GM19455 (cell line): Measurements from ENCODE around the gene CARD10.

ENCODE experiments used
- ATAC-seq: cut with Tn5 transposase; IDR thresholded peaks from one replicate; pipeline ENCODE4 v1.9.1; 2021; ENCODE audit not compliant: unreplicated experiment

The CARD10 gene, protein sequence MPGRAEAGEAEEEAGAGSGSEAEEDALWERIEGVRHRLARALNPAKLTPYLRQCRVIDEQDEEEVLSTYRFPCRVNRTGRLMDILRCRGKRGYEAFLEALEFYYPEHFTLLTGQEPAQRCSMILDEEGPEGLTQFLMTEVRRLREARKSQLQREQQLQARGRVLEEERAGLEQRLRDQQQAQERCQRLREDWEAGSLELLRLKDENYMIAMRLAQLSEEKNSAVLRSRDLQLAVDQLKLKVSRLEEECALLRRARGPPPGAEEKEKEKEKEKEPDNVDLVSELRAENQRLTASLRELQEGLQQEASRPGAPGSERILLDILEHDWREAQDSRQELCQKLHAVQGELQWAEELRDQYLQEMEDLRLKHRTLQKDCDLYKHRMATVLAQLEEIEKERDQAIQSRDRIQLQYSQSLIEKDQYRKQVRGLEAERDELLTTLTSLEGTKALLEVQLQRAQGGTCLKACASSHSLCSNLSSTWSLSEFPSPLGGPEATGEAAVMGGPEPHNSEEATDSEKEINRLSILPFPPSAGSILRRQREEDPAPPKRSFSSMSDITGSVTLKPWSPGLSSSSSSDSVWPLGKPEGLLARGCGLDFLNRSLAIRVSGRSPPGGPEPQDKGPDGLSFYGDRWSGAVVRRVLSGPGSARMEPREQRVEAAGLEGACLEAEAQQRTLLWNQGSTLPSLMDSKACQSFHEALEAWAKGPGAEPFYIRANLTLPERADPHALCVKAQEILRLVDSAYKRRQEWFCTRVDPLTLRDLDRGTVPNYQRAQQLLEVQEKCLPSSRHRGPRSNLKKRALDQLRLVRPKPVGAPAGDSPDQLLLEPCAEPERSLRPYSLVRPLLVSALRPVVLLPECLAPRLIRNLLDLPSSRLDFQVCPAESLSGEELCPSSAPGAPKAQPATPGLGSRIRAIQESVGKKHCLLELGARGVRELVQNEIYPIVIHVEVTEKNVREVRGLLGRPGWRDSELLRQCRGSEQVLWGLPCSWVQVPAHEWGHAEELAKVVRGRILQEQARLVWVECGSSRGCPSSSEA

DNA sequence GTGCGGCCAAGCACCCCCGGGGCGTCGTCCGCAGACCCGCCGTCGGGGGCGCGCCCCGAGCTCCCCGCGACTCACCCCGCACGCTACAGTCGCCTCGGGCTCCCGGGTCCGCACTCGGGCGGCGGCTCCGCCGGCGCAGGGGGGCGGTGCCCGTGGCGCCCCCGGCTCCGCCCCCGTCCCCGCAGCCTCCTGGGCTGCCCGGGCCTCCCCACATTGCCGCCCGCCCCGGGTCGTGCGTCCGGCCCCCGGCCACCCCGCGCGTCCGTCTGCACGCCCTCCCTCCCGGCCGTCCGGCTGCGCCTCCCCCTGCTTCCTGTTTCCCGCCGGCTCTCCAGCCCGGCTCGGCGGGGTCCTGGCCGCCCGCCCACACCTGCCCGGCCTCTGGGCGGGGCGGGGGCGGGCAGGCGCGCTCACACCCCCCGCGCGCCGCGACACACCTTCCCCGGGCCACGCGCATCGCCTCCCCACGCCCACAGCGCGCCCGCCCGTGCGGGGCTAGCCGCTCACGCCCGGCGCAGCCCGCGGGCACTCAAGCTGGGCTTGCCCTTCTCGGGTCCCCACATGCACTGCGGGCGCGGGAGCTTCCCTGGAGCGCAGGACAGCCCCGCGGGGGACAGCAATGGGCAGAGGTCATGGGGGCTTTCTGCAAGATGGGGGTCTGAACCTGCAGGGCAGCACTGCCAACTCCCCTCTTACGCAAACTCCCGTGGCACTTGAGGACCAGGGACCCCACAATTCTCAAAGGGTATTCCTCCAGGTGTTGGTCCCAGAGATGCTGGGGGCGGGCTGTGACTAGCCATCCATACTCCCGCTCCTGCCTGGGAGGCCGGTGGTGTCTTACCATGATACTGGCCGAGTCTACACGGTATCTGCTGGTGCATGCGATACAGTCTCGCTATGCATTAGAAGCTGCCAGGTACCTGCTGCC lies at the start of gene CARD10:
CARD10 (minus strand) TSS at position 148 of the 928 bp plus-strand sequence. CDS start 215 bp downstream, outside the sequence.
- no peak for ATAC-seq

DNA sequence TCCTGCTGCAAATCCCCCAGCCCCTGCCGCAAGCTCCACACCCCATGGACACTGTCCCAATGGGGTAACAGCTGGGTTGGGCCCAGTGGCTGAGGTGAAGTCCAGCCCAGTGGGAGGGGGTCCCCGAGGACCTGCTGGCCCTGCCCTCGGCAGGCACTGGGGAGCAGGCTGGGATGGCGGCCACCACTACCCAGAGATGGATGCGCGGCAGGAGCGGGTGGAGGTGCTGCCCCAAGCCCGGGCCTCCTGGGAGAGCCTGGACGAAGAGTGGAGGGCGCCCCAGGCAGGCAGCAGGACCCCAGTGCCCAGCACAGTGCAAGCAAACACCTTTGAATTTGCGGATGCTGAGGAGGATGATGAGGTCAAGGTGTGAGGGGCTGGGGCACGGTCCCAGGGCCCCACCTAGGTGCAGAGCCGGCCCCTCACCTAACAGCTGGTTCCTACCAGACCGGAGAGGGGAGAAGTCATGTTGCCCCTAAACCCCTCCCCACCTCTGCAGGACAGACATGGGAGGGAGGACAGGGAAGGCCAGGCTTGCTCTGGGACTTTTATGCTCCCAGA lies 49.3 kb upstream of the CARD10 start:
- no peak for ATAC-seq

DNA sequence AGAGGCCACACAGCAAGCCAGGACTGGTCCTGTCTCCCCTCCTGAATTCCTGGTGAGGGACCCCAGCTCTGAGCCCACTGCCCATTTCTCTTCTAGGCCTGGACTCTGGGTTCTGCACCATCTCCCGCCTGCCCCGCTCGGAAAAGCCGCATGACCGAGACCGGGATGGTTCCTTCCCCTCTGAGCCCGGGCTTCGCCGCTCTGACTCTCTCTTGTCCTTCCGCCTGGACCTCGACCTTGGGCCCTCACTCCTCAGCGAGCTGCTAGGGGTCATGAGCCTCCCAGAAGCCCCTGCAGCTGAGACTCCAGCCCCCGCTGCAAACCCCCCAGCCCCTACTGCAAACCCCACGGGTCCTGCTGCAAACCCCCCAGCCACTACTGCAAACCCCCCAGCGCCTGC lies 48.8 kb upstream of the CARD10 start:
- no peak for ATAC-seq

DNA sequence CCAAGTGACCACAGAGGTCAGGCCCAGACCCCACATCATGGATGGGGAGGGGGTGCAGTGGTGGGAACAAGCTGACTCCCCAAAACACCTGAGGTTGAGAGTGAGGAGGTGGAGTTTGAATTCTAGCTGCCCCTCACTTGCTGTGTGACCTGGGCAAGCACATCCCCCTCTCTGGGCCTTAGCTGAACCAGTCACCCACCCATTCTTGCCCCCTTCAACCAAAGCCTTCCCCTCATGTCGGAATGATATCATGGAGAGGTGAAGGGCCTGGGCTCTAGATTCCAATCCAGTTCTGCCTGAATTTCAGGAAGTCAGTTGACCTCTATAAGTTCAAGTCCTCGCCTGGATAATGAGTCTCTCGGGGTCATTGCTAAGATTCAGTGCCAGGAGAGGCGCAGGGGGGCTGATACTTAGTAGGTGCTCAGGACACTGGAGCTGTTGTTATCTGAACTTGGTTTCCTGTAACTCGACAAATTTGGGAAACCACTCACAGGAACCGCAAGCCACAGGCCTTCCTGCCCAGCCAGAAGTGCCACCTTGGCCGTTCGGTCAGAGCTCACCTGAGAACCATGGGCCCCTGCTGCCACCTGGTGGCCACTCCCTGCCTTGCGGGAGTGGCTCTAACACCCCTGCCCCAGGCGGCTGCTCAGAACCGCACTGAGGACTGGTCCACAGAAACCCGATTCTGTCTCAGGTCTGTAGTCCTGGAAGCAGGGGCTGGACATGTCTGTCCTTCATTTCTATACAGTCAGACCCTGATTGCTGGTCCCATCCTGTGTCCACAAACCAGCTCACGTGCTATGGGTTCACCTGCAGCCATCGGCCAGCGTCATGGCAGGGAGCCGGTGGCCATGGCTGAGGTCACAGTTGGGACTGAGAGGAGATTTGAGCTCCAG lies 47.9 kb upstream of the CARD10 start:
- ATAC-seq = no peak

DNA sequence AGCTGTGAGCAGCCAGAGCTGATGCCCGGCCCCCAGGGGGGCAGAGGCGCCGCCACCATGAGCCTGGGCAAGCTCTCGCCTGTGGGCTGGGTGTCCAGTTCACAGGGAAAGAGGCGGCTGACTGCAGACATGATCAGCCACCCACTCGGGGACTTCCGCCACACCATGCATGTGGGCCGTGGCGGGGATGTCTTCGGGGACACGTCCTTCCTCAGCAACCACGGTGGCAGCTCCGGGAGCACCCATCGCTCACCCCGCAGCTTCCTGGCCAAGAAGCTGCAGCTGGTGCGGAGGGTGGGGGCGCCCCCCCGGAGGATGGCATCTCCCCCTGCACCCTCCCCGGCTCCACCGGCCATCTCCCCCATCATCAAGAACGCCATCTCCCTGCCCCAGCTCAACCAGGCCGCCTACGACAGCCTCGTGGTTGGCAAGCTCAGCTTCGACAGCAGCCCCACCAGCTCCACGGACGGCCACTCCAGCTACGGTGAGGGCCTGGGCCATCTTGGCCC lies 47.2 kb upstream of the CARD10 start:
- ATAC-seq = no peak

DNA sequence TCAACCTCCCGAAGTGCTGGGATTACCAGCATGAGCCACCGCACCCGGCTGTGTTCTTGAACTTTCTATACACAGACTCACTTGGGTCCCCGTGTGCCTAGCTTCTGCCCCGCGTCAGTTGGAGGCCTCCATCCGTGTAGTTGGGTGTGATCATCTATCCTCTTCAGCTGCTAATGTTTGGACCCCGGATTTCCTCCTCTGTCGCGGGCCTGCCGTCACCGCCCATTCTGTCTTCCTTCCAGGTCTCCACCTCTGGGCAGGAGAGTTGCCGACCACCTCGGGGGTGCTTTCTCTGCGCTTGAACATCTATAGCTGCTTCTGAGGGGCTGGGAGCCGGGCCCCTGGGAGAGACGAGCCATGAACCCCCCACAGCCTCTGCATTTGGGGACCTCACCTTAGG lies 46.6 kb upstream of the CARD10 start:
- no peak for ATAC-seq

DNA sequence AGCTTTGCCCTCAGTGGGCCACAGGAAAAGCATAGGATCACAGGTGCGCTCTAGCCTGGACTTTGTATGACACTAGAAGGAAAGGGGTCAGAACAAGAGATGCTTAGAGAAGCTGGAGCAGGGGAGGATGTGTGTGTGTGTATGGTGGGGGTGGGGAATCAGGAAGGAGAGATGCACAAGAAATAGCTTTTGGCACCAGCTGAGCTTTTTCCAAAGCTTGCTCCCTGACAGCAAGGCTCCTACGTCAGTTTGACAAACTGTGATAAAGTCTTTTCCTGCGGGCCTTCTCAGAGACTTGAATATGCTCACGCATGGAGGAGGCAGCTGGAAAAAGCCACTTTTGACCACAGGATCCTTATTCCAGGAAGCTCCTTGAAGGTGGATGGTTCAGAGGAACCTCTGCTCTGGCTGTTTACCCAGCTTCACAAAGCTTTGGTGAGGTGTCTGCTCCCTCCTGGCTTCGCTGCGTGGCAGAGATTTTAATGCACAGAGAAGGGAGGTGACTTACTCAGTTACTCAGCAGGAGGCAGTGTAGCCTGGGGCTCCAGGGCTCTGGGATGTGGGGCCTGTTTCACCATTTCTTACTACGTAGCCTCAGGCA lies 45.0 kb upstream of the CARD10 start:
- no peak for ATAC-seq

DNA sequence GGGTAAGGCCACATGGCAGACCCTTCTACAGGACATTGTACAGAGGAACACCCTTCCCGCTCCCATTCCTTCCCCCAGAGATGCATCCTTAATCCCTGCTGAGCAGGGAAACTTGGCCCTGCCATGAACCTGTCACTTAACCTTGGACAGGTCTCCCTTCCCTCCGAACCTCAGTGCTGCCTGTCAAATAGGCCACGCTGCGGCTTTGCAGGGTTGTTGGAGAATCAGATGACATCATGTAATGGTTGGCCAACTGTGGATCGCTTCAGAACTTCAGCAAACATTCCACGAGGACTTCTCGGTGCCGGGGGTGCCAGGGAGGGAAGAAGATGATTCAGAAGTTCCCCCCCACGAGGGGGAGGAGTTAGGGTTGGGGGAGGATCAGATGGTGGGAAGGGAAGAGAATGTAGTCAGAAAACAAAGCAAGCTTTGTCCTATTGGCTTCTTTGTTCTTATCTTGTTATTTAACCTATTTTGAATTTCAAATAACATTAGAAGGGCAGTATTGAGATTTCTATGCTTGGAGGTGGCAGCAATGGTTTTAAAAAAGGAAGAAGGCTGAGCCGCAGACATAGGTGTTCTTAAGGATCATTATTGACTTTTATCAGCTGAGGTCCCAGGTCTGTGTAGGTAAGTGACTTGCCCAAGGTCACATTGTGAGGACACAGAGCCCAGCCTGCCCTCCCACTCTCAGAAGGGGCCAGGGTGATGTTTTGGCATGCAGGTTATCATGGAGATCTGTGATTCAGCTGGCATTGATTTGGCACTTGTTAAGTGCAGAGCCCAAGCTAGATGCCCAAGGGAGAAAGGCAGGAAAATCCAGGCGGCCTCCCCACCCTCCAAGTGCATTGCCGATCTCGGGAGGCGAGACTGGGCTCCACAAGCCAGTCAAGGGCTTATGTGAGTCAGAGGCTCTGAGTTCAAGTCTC lies 44.2 kb upstream of the CARD10 start:
- ATAC-seq = no peak

DNA sequence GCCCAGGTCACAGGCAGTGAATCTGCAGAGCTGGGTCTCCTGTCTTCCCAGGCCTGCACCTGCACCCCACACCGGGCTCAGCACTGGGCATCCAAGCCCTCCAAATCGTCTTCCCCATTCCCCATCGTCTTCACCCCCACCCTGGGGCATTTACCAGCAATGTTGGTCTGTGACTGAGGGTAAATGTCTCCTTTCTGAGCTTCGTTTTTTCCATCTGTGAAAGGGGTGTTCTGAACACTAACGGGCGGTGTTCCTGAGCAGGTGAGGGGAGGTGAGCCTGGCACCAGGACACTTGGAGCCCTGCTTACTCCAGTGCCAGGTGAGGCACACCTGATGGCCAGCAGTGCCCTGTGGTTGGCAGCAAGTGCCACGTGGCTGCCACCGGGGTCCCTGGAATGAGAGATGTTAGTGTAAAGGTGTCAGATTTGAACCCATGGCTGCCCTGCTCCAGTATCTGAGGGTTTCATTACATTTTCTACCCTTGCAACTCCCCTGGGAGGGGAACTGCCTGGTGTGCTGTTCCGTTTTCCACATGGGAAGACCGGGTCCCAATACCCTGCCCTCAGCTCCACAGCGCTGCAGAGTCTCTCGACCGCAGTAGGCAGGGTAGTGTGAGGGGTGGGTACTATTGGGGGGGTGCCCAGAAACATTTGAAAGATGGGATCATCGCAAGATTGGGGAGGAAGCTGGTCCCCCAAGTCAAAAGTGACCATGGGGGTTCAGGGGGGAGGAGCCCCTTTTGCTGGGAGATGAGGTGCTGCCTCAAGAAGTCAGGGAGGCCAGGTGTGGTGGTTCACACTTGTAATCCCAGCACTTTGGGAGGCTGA lies 43.0 kb upstream of the CARD10 start:
- no peak for ATAC-seq

DNA sequence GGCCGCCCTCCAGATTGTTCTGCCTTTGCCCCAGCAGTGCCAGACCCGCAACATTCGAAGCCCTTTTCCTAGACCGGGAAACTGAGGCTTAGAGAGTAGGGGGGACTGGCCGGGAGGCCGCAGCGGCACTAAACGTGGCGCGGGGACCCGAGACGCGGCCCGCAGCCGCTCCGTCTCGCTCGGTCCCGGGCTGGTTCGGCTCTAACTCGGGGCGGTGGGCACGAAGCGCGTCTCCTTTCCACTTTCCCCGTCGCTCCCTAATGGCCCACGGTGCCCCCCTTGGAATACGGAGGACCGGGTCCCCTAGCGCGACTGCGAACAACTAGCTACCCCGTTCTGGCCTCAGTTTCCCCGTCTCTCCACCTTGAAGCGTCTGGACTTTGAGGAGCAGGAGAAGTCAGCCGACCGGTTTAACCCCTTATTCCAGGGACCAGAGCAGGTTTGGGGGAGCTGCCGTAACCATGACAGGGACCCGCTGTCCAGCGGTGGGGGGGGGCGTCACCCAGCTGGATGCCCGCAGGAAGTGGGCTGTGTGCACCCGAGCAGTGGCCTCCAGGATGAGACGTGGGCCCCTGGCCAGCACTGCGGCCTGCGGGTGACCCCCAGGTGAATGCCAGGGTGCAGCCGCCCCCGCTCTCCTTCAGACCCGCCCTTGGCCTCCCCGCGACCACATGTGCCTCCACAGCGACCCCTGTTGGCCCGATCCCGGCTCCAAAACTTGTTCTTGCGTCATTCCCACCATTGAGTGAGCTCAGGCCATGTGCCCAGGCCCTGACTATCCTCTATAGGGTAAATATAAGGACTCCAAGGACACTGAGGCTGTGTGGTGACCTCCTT lies 42.2 kb upstream of the CARD10 start:
- ATAC-seq = no peak

DNA sequence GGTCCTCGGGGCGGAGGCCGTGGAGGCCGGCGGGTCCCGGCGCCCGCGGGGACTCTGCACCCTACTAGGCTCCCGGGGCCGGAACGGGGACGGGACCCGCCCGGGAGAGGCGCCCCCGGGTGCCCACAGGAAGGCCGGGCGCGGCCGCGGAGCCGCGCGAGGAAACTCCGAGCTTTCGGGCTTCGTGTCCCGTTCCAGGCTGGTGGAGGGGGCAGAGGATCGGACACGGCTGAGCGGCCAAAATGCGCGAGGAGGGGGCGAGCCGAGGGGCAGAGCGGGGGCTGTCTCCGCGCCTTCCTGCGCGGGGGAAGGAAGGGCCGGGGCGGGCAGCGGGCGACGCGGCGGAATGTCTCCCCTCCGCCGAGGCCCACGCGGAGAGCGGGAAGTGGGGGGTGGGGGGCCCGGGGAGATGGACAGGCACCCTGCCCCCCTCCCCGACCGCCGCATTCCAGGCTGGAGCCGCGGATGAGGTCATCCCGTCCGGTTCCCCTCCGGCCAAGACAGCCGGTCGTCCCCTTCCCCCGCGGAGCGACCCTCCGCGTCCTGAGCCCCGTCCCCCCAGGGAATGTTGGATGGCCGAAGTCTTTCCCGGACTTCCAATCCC lies 41.5 kb upstream of the CARD10 start:
- no peak for ATAC-seq

DNA sequence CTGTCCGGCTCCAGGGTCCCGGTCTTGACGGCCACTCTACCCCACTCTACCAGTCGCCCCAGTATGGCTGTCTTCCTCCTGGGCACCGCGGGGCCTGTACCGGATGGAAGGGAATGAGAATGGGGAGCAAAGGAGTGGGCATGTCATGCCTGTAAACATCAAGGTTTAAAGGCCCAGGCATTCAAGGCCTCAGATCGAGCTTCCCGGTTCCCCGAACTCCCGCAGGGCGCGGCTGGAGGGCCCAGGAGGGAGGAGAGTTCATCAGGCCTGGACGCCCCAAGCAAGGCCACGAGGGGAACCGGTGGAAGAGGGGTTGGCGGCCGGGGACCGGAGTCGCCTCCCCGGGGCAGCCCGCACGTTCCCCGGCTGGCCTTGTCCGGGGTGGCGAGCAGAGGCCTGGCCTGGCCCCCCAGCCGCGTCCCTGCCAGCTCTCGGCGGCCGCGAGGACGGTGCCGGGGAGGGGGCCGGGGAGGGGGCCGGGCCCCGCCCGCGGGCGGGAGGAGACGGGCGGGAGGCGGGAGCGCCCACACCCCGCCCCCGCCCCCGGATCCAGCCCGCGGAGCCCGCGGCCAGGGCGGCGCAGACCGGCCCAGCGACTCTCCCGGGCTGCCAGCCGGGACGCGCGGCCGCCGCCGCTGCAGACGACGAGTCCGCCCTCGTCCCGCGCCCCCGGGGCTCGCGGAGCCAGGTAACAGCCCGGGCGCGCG lies 40.8 kb upstream of the CARD10 start, which contains the start of gene CDC42EP1:
CDC42EP1 (plus strand) TSS at position 580 of the 707 bp plus-strand sequence. CDS start 5,870 bp downstream, outside the sequence.
- no peak for ATAC-seq

DNA sequence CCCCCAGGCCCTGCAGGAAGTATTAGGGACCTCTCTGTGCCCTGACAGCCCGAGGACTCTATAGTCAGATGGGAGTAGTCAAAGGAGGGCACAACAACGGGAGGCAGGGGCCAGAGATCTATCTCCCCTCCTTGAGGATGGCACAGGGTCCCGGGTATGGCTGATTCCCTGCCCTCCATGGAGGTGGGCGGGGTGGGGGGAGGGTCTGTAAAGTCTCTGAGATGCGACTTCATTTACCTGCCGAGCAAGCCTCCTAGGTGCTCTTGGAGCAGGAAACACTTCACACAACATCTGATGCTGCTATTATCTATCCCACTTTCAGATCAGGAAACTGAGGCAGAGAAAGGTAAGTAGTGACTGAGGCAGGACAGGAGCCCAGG lies 40.3 kb upstream of the CARD10 start:
- no peak for ATAC-seq

DNA sequence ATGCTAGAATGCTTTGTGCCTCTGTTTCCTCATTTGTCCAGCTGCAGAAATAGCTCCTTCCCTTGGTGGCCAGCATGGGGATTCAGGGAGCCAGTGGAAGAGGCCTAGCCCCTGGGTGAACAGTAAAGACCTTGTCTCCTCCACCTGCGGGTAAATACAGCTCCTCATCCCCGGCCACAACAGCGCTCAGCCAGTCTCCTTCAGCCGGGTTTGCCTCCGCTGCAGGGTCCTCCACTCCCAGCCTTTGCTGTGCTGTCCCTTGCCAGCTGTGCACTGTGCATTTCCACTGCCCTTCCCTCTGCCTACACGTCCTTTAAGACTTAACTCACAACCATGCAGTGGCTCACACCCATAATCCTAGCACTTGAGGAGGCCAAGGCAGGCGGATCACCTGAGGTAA lies 39.6 kb upstream of the CARD10 start:
- no peak for ATAC-seq
